HG03439 (cell line): ENCODE measurements around the gene PGF.

Source experiments
- ATAC-seq: cut with Tn5 transposase; IDR thresholded peaks from one replicate; pipeline ENCODE4 v1.9.1; 2021; ENCODE audit warnings: mild to moderate bottlenecking, moderate library complexity; ENCODE audit not compliant: unreplicated experiment

Gene PGF

GRCh38 chr14:74921053-74921620 lies 34.3 kb downstream of the PGF start:
- no peak for ATAC-seq

GRCh38 chr14:74920281-74920680 lies 35.1 kb downstream of the PGF start:
- no peak for ATAC-seq

GRCh38 chr14:74919421-74920165 lies 35.8 kb downstream of the PGF start:
- no peak for ATAC-seq

- ATAC-seq: no peak
Observed at GRCh38 chr14:74918380-74918779, 37.0 kb downstream of the PGF start.

GRCh38 chr14:74917646-74918081 lies 37.7 kb downstream of the PGF start:
- ATAC-seq: no peak

GRCh38 chr14:74917178-74917543 lies 38.2 kb downstream of the PGF start:
- no peak for ATAC-seq

GRCh38 chr14:74915826-74916225 lies 39.6 kb downstream of the PGF start:
- no peak for ATAC-seq

- ATAC-seq: no peak
Observed at GRCh38 chr14:74915426-74915825, 40.0 kb downstream of the PGF start.

GRCh38 chr14:74913986-74914573 lies 41.3 kb downstream of the PGF start:
- no peak for ATAC-seq

- no peak for ATAC-seq
Observed at GRCh38 chr14:74913393-74913910, 41.9 kb downstream of the PGF start.

GRCh38 chr14:74912801-74913200 lies 42.6 kb downstream of the PGF start:
- no peak for ATAC-seq

GRCh38 chr14:74912111-74912510 lies 43.3 kb downstream of the PGF start:
- no peak for ATAC-seq

- no peak for ATAC-seq
Observed at GRCh38 chr14:74911704-74912103, 43.7 kb downstream of the PGF start.

- ATAC-seq: no peak
Observed at GRCh38 chr14:74911221-74911620, 44.2 kb downstream of the PGF start.

GRCh38 chr14:74910556-74910955 lies 44.8 kb downstream of the PGF start:
- ATAC-seq: no peak

- ATAC-seq: no peak
Observed at GRCh38 chr14:74909911-74910310, 45.5 kb downstream of the PGF start.

- no peak for ATAC-seq
Observed at GRCh38 chr14:74909501-74909900, 45.9 kb downstream of the PGF start.

GRCh38 chr14:74908861-74909341 lies 46.5 kb downstream of the PGF start:
- no peak for ATAC-seq

- no peak for ATAC-seq
Observed at GRCh38 chr14:74907744-74908143, 47.7 kb downstream of the PGF start.

GRCh38 chr14:74906925-74907521 lies 48.4 kb downstream of the PGF start:
- ATAC-seq: no peak

GRCh38 chr14:74905595-74906142 lies 49.7 kb downstream of the PGF start:
- no peak for ATAC-seq
